Loucy (cell line): Measurements from ENCODE around the gene EVI2B.

Experiments
- CTCF ChIP-seq: fragments of 200-600 bp; sonication (generic); conservative IDR thresholded peaks from 2 replicates; pipeline ENCODE4 v1.5.1; 2014; ENCODE audit warnings: mild to moderate bottlenecking, antibody characterized with exemption, low read length
- EZH2phosphoT487 ChIP-seq: fragments of 200-600 bp; IDR thresholded peaks from 2 replicates; pipeline ENCODE4 v1.6.1; 2018; ENCODE audit warnings: antibody characterized with exemption, mild to moderate bottlenecking, moderate library complexity, borderline replicate concordance

- TF ChIP-seq CTCF, result no peak
- no peak for TF ChIP-seq EZH2phosphoT487
Observed at GRCh38 chr17:31314782-31315100, 887 bp upstream of the EVI2B start.
